ENCODE data around the gene EPN2. TPM values are rescaled to one million over a fixed set of nuclear protein-coding genes. Genes with fewer than 3 reads are reported as not detected.

Gene EPN2
- total RNA-seq, 1 donor from 2014 or later: 14.2 TPM

DNA sequence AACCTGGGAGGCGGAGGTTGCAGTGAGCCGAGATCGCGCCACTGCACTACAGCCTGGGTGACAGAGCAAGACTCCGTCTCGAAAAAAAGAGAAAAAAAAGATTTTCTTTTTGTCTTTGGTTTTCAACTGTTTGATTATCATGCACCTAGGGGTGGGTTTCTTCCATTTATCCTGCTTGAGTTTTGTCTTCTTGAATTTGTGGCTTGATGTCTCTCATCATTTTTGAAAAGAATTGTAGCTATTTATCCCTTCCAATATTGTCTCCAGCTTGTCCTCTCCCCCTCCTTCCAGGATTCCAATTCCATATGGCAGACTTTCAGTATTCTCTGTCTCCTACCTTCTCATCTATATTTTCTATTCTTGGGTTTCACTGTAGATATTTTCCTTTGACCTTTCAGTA is 117.6 kb downstream of the EPN2 start:
- TF ChIP-seq, protein P1, sequence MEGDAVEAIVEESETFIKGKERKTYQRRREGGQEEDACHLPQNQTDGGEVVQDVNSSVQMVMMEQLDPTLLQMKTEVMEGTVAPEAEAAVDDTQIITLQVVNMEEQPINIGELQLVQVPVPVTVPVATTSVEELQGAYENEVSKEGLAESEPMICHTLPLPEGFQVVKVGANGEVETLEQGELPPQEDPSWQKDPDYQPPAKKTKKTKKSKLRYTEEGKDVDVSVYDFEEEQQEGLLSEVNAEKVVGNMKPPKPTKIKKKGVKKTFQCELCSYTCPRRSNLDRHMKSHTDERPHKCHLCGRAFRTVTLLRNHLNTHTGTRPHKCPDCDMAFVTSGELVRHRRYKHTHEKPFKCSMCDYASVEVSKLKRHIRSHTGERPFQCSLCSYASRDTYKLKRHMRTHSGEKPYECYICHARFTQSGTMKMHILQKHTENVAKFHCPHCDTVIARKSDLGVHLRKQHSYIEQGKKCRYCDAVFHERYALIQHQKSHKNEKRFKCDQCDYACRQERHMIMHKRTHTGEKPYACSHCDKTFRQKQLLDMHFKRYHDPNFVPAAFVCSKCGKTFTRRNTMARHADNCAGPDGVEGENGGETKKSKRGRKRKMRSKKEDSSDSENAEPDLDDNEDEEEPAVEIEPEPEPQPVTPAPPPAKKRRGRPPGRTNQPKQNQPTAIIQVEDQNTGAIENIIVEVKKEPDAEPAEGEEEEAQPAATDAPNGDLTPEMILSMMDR (conservative IDR thresholded peaks at IDR 0.05; ENCODE audit: low read depth, low read length): no peak
- no peak overlapping the region for H3K4me3 ChIP-seq (ENCODE audit: low read depth, low read length)

DNA sequence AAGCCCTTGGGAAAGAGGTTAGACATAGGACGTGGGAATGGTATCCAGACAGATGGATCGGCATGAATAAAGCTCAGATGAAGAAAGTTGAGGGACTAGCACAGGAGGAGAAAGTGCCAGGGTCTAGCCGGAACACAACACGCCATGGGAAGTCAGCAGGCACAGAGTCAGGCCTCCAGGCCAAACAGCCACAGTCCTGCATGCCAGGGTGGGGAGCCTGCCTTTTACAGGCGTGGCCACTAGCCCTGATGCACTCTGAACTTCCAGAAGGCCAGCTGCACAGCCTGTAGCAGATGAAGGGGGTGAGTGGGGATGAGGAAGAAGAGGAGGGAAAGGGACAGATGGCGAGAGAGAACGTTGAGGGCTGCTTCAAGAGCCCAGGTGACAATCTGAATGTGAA is 120.2 kb downstream of the EPN2 start:
- H3K4me3 ChIP-seq (ENCODE audit: low read depth, low read length): no peak overlapping the region
- TF ChIP-seq, protein P1 (conservative IDR thresholded peaks at IDR 0.05; ENCODE audit: low read depth, low read length): no peak
- no peak for DNase-seq (ENCODE audit: low read depth)

More for the DNA sequence above, 117.6 kb downstream of the EPN2 start:
- DNase-seq (ENCODE audit: low read depth): no peak

DNA sequence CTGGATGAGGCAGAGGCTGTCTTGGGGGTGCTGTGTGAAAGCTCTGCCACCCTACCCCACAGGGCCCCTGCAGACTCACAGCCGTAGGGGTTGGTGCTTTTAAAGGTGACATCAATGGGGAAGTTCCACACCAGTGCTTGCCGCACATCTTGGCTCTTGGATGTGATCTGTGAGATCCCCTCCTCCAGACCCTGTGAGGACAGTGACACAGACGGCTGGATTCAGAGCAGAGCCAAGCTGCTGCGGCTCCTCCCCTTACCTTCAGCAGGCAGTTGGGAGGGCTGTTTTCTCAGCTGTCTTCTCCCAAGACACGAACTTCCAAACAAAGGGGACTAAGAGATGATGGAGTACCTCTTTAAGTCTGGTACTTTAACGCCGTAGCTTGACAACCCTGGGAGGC is 120.6 kb downstream of the EPN2 start:
- no peak overlapping the region for H3K4me3 ChIP-seq (ENCODE audit: low read depth, low read length)
- DNase-seq (ENCODE audit: low read depth): no peak

DNA sequence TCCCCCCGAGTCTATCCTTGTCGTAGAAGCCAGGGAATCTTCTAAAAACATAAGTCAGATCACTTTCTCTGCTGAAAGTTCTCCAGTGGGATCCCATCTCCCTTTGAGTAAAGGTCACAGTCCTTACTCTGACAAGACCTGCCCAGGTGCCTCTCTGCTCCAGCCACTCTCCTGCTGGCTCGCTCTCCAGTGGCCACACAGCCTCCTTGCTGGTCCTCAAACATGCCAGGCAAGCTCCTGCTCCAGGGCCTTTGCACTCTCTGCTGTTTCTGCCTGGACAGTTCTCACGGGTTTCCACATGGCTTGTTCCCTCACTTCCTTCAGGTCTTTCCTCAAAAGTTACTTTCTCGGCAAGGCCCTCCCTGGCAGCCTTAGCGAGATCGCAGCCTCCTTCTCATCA is 122.0 kb downstream of the EPN2 start:
- TF ChIP-seq, protein P1 (conservative IDR thresholded peaks at IDR 0.05; ENCODE audit: low read depth, low read length): no peak
- H3K4me3 ChIP-seq (ENCODE audit: low read depth, low read length): no peak overlapping the region
- no peak for DNase-seq (ENCODE audit: low read depth)

More for the DNA sequence above, 120.6 kb downstream of the EPN2 start:
- TF ChIP-seq, protein P1 (conservative IDR thresholded peaks at IDR 0.05; ENCODE audit: low read depth, low read length): no peak

DNA sequence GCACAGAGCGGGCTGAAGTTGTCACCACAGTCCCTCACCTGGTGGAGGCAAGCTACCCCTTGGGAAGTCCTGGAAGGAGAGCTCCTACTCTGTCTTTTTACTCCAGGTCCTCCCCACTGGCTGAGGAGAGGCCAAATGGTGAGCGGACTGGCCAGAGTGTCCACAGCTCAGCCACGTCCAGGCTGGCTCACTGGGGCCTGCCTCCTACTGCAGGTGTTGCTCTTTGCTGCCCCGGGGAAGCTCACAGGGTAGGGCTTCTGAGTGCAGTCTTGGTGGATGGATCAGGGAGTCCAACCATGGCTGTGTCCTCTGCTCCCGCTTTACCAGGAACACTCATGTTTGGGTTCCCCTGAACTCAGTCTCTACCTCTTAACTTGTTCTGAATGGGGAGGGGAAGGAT is 122.7 kb downstream of the EPN2 start:
- no peak overlapping the region for H3K4me3 ChIP-seq (ENCODE audit: low read depth, low read length)
- TF ChIP-seq, protein P1 (conservative IDR thresholded peaks at IDR 0.05; ENCODE audit: low read depth, low read length): no peak
- DNase-seq (ENCODE audit: low read depth): no peak

DNA sequence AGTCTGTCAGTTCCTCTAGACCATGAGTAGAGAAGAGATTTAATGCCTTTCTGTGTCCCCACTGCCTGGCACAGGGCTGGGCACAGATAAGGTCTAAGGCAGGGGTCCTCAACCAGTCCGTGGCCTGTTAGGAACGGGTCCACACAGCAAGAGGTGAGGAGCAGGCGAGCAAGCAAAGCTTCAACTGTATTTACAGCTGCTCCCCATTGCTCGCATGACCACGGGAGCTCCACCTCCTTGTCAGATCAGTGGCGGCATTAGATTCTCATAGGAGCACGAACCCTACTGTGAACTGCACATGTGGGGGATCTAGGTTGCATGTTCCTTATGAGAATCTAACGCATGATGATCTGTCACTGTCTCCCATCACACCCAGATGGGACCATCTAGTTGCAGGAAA is 123.6 kb downstream of the EPN2 start:
- H3K4me3 ChIP-seq (ENCODE audit: low read depth, low read length): no peak overlapping the region
- TF ChIP-seq, protein P1 (conservative IDR thresholded peaks at IDR 0.05; ENCODE audit: low read depth, low read length): no peak
- DNase-seq (ENCODE audit: low read depth): no peak

DNA sequence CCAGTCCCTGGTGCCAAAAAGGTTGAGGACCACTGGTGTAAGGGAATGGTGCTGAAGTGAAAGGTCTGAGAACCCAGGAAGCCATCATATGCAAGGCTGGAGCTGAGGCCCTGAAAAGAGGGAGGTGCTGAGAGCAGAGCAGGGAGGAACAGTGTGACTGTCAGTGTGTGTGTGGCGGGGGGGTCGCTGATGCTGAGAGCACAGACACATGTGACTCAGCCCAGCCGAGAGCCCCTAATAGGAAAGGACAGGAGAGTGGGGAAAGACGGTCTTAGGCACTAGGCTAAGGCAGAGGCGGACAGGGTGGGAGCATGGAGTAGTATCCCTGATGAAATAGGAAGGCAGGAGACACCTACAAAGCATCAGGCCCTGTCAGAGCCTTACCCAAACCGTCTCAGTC is 124.2 kb downstream of the EPN2 start:
- peak overlapping the region; percentile 80 for H3K4me3 ChIP-seq (ENCODE audit: low read depth, low read length)
- no peak for DNase-seq (ENCODE audit: low read depth)
- TF ChIP-seq, protein P1 (conservative IDR thresholded peaks at IDR 0.05; ENCODE audit: low read depth, low read length): no peak

Measured in epithelial cell of proximal tubule (primary cell).